NCI-H1436 (cell line): Measurements from ENCODE around the gene CD72.
"Not testable (repeated sequence)": the region's sequence is repeated elsewhere in the genome, so short reads cannot be mapped to it uniquely, and the experiment has no call there.

Source experiments
- DNase-seq: peaks from one replicate; lab custom pipeline; 2025; lab: John Stamatoyannopoulos, UW

The CD72 gene

DNA sequence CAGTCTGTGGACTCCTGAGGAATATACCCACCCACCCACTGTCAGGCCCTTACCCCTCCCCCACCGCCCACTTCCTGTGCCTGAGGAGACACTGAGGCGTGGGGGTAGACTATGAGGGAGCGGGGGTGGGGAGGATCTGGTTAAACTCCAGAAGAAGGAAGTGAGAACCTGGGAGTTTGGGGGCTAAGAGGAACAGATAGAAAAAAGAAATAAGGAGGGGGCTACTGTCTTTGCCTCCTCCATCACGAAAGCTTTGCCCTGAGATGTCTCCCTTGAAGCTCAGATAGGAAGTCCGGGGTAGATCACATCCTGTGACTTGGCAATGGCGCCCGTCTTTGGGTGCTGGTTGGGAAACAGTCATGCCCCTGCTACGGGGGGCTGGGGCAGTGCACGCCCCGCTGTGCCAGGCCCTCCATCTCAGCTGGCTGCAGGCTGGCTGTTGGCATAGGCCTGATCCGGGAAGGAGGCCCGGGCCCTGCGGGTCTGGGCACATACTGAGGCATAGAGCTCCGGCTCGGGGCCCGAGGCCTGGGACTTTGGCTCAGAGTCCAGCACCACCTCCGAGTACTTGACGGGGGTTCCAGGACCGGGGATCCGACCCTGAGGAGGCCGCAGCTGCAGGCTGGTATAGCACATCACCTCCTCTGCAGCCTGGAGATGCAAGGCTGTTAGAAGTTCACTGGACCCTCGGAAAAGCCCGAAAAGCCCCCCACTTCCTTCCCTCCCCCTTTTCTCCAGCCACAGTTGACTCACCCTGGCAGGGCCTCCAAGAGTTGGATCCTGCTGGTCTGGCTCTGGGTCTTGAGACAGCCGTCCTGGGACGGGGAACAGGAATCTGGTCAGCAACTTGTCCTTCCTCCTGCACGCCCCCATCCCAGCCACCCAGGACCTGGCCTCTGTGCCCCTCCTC is 31.5 kb upstream of the CD72 start:
- no peak for DNase-seq

DNA sequence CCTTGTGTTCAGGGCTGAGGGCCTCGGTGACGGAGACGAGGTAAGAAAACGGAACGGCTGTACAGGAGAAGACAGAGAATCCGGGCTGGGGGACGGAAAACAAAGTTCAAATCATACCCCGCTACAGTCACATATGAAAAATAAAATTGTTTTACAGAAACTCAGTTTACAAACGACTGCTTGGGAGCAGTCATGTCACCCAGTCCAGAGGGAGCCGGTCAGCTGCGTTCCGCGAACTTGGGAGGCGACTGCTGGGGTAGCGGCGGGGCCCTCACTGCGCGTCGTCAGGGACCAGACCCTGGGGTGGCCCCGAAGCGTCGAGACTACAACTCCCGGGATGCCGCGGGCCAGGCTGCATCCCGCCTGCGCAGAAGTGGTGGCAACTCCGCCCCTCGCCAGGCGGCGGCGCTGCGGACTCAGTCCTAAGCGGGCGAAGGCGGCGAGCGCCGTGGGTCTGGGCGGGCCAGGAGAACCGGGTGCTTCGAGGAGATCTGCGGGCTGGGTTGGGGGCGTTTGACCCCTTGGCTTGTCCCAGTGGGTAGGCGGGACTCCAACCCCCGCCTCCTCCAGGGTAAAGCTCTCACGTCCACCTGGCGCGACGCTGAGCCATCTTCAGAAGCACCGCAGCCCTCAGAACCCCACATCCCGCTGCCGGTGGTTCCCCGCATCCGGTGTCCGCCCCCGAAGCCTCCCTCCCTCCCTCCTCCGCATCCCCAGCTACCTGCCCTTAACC is 28.5 kb upstream of the CD72 start:
- DNase-seq = peak; percentile 86

DNA sequence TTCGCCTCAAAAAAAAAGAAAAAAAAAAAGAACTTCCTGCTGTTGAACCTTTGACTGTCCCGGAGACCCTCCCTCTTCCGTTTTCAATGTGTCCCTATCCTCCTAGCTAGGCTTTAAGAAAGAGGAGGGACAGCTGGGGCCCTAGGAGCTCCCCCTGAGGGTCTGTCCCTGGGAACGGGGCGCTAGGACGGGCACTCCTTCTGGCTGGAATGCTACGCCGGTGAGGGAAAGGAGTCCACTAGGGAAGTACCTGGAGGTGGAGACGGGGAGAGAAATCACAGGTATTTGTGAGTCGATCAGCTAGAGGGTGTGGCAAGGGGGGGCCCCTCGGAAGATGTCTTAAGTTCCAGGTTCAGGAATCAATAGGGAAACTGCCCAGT is 27.9 kb upstream of the CD72 start:
- no peak for DNase-seq

DNA sequence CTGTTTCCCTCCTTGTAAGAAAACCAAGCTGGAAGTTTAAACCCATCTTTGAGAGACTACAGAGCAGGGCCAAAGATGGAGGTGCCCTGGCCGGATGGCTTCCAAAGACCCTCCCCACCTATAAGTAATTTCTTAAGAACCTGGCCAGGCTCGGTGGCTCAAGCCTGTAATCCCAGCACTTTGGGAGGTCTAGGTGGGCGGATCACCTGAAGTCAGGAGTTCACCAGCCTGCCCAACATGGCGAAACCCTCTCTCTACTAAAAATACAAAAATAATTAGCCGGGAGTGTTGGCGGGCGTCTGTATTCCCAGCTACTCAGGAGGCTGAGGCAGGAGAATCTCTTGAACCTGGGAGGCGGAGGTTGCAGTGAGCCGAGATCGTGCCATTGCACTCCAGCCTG is 27.5 kb upstream of the CD72 start:
- not testable (repeated sequence) for DNase-seq

DNA sequence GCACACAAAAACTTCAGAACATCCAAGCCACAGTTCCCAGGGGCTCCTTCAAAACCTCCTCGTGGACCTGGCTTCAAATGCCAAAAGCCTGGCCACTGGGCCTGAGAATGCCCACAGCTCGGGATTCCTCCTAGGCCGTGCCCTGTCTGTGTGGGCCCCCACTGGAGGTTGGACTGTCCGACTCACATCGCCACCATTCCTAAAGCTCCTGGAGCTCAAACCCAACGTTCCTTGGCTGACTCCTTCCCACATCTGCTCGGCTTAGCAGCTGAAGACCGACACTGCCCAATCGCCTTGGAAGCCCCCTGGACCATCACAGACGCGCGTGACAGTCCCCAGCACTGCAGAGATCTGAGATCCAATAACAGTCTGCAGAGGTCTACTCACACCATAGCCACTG is 24.8 kb upstream of the CD72 start:
- no peak for DNase-seq

DNA sequence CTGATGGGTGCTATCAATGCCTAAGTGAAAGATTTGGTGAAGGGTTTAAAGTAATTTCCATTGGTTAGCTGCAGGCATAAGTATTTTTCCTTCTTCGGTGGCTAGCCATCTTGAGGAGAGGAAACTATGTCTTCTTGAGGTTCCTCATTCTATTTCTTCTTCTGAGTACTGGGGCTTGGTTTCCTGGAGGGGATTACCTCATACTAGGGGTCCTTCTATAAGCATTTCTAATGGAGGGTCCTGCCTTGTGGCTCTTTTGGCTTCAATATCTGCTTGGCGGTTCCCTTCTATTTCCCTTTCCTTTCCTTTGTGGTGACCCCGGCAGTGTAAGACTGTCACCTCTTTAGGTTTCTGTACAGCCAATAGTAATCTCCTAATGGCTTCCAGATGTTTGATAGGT is 23.3 kb upstream of the CD72 start:
- not testable (repeated sequence) for DNase-seq

DNA sequence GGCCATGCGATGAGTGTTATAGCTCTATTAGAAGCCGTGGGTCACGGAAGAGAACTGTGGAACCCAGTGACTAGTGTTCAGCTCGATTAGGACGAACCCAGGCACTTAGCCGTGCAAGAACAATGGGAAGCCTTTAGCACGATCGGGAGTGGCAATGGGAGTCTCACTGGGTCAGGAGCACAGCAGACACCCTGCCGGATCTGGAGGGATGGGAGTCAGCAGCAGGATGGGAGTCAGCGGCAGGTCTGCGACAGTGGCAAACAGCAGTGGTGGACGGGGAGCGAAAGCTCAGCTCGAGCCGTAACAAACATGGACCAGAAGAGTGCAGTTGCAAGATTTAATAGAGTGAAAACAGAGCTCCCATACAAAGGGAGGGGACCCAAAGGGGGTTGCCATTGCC is 22.2 kb upstream of the CD72 start:
- not testable (repeated sequence) for DNase-seq

DNA sequence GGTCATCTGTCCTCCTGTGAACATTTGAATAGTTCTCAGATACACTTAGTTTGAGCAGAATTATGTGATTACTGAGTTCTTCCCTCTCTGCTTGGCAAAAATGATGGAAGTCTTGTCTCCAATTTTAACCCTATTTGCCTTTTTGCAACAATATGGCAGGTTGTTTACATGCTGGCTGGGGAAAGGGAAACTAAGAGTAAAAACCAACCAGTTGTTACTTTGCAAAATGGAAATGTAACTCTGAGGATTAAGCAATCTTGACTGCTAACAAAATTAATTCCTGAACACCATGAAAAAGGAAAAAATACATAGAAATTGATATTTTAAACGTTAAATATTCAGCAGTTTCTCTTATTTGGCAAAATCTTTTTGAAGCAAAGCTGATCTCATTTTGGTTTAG is 21.4 kb upstream of the CD72 start:
- DNase-seq = no peak

DNA sequence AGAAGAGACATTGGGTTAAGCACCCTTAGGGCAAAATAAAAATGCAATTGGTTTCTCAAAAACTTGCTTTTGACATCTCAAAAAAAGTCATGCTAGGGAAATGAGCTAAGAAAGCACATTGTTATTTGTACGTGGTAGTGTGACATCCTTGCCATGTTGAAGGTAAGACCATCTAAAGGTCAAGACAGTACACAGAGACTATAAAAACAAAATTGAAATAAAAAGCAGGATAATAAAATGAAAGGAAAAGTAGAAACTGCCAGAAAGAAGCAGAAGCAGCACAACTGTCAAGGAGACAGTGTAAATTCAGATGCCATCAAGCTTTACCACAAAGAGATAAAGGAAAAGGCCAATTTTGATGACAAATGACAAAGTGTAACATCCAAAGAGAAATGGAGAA is 21.0 kb upstream of the CD72 start:
- DNase-seq = not testable (repeated sequence)

DNA sequence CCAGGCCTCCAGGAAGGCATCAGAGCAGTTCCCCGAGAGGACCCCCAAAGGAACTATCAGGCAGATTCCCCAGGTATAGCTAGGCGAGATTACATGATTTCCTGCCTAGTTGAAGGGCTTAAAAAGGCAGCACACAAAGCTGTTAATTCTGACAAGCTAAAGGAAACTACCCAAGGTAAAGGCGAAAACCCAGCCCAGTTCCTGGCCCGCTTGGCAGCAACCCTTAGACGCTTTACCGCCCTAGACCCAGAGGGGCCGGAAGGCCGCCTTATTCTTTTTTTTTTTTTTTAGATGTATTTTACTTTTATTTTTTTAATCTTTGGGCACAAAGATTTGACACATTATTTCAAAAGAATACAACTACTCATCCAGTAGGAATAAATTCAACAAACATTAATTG is 20.5 kb upstream of the CD72 start:
- DNase-seq = not testable (repeated sequence)

DNA sequence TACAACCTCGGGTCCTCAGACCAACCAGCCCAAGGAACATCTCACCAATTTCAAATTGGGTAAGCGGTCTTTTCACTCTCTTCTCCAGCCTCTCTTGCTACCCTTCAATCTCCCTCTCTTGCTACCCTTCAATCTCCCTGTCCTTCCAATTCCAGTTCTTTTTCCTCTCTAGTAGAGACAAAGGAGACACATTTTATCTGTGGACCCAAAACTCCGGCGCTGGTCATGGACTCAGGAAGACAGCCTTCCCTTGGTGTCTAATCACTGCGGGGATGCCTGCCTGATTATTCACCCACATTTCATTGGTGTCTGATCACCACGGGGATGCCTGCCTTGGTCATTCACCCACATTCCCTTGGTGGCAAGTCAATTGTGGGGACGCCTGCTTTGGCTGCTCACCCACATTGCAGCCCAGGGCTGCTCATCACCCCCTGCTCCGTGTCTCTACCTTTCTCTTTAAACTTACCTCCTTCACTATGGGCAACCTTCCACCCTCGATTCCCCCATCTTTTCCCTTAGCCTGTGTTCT is 19.3 kb upstream of the CD72 start:
- DNase-seq = not testable (repeated sequence)

DNA sequence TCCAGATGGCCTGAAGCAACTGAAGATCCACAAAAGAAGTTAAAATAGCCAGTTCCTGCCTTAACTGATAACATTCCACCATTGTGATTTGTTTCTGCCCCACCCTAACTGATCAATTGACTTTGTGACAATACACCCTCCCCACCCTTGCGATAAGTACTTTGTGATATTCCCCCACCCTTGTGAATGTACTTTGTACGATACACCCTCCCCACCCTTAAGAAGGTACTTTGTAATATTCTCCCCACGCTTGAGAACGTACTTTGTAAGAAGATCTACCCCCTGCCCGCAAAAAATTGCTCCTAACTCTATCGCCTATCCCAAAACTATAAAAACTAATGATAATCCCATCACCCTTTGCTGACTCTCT is 18.6 kb upstream of the CD72 start:
- not testable (repeated sequence) for DNase-seq

DNA sequence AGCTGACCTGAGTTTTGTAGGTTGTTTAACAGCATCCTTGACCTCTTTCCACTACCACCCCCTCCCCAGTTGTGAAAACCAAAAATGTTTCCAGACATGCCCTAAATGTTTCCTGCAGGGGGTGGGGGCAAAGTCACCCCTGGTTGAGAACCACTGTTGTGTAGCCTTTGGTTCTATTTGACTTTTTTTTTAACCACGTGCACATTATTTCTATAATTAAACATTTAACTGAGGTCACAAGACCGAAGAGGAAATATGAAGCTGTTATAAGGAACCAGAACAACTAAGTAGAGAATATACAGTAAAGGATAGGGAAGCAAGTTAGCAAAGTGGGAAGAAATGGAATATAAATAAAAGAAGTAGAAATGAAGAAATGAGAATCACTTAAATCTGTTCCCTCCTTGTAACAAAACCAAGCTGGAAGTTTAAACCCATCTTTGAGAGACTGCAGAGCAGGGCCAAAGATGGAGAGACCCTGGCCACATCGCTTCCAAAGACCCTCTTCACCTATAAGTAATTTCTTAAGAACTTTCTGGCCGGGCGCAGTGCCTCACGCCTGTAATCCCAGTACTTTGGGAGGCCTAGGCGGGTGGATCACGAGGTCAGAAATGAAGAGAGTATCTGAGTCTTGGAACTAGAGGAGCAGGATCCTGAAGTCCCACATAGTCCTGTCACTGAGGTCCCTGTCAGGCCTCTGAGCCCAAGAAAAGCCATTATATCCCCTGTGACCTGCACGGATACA is 18.1 kb upstream of the CD72 start:
- DNase-seq = no peak

DNA sequence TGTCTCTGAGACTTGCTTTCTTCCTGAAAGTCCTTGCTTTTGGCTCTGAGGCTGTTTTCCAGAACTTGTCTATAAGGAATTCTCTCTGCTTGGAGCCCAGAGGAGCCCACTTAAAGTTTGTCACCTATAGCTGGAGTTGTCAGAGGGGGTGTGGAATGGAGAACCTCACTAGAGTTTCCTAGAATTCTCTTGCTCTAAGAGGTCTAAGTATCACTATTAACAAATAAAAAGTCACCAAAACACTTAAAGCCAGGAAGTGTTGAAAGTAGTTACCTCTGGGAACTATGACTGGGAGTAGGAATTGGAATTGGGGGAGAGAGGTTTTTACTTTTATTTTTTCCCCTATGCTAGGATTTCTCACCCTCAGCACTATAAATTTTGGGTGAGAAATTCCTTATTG is 17.5 kb upstream of the CD72 start:
- DNase-seq = no peak

DNA sequence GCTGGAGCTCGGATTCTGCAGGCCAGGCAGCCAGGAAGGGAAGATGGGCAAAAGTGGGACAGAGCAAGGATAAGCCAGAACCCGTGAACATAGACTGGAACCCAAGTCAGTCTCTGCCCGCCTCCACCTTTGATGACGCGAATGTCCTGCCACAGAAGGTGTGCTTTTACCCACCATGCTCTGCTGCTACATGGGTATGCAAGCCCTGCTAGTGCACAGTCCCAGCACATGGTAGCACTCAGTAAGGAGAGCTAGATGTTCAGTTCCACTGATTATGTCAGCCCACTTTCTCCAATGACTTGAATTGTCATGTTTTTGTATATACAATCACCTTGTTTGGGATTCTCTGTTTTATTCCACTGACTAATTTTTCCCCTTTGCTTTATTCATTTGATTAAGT is 11.4 kb upstream of the CD72 start:
- no peak for DNase-seq

DNA sequence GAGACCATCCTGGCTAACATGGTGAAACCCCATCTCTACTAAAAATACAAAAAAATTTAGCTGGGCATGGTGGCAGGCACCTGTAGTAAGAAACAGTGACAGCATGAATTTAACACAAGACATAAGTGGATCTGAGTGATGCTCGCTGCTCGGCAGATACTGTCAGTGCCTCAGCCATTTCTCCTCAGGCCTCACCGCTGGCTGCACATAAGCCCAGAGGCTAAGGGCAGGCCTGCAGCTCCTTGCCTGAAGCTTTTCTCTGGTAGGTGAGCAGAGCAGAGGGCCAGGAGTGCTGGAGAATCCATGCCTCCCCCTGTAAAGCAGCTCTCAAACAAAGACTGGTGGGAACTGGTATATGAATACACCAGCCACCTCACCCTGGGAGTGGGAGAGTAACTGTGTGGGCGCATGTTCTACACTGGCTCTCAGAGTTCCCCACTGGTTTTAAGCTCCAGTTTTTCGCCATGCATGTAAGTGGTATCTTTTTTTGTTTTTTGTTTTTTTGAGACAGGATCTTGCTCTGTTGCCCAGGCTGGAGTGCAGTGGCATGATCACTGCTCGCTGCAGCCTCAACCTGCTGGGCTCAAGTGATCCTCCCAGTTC is 10.3 kb upstream of the CD72 start:
- DNase-seq = no peak

DNA sequence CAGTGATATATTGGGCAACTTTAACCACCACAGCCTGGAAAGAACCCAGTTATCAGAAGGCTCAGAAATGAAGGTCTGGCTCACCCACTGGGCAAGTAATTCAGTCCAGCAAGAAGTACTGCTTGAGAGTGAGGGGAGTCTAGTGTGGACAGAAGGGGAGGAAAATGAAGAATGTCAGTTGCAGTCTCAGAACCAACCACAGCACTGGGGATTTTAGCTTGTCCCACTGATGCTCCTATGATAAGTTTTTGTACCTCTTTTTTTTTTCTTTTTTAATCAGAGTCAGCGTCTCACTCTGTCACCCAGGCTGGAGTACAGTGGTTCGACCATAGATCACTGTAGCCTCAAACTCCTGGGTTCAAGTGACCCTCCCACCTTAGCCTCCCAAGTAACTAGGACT is 9.4 kb upstream of the CD72 start:
- no peak for DNase-seq

DNA sequence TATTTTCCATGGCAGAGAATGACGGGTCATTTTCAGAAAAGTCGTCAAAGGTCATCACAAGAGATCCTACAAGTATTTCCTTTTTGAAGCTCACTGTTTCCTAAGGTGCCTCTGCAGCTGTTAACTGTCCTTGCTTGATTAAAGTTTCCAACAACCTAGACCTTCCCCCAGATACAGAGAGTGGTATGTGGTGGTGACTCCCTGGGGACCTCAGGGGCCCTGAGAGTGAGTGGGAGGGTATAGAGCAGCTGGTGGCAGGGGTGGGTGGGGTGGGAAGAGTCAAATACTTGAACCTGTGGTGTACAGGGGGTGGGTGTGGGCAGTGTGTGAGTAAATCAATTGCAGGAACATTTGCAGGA is 1.6 kb upstream of the CD72 start:
- DNase-seq = no peak

DNA sequence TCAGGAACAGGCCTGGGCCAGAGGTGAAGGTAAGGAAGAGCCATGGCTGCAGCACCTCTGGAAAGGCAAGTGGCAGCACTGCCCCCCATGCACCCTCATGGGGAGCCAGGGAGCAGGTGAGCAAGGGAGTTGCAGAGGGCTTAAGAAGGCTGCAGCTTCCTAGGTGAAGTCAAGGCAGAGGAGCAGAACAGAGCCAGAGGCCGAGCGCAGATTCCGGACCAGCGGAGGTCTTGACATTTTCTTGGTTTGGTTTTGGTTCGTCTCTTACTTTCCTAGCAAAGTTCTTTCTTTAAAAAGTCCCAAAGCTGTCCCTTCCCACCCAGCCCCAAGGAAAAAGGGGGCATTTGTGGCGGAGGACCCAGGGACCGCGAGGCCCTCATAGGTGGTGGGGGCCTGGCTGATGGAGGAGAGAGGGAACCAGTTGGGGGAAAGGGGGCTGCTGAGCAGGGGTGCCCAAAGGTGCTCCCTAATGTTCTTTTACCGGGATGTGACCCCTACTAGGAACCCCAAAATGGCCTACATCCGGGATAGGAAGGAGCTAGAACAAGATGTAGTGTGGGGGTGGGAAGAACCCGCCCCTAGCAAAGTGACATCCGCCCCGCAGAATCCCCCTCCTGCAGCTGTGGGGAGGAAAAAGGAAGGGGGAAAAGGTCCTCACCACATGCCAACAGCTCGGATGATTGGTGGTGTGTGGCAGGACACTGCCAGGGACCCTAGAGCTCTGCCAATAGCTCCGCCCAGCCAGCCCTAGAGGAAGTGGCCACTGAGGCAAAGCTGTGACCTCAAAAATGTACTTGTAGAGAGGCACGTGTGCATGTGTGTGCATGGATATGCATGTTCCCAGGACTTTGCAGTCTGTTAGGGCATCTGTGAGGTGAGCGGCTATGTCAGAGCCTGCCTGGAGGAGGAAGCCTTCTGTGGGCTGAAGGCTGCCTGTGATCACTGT is 914 bp upstream of the CD72 start:
- DNase-seq = no peak

DNA sequence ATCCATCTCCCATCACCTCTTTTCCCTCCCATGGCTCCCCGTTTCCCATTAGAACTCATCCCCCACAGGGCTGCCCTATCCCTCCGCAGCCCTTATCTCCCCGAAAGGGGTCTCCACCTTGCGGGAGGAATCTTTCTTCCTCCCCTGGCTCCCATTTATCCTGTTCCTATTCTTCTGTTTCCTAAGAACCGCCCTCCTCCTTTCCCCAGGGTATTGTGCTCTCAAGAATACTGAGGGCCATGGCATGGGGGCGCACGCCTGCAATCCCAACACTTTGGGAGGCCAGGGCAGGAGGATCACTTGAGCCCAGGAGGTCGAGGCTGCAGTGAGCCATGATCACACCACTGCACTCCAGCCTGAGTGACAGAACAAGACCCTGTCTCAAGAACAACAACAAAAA is 665 bp downstream of the CD72 start:
- DNase-seq = no peak
